ENCODE data around the gene BTN1A1.

The BTN1A1 gene

DNA sequence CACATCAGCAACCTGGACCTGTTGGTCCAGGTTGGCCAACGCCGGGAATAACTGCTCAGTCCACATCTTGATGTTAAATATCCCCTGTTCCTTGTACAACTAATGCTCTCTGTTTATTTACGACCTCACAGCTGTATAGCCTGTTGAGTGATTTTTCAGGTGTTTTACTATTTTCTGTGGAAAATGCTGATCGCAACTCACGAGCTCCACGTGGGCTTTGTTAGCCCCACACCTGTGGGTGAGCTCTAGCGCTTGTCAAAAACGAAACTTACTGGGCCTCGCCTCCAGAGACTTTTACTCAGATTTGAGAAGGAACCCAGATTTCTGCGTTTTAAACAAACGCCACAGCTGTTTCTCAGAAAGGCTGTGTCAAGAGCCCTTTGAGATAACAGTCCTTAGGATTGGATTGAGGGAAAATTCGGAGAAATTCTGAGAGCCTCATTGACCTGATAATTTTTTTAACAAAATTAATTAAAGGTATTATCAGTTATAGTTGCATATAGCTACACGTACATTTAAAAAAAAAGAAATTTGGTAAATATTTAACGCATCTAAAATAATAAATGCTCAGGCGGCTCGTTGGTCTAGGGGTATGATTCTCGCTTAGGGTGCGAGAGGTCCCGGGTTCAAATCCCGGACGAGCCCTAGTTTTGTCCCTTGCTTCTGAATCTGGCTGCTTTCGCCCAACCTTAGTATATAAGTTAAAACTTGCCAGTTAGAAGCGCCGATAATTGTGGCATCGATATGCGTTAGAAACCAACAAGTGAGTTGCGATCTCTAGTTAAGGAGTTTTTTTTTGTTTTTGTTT lies 54.8 kb downstream of the BTN1A1 start:
- Histone ChIP-seq H3K27ac (ENCODE audit: low read depth, low read length) (no peak overlapping the region), H3K4me3 (ENCODE audit: low read length) (peak overlapping the region; percentile 81)

DNA sequence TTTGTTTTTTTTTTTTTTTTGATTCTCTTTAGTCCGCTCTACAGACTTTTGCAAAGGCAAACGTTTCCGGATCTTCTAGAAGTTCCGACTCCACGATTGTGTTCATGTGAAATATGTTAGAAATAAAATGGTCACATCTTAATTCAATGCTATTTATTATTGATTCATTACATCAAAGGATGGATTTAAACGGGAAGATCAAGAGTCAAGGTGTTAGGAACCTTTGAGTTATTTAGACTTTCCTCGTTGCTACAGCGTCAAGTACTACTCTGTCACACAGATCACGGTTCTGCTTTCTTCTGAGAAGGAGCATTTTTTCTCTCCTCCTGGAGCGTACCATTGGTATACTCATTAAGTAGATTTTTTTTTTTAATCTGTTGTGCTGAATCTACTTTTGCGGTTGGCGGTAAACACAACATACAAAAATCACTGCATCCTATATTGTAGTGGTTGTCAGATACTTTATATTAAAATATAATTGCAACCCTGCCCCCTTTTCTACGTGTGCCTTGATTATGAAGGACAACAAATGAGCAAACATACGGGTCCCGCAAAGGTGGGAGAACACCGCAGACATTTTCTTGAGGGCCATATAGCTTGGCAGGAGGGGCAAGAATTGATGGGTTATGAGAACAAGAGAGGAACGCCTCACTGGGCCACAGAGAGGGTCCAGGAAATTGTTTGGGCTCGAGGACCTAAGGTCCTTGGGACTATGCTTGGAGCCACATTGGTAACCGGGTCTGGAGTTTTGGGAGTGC lies 55.6 kb downstream of the BTN1A1 start:
- Histone ChIP-seq H3K4me1 (ENCODE audit: insufficient read depth, low read length) (peaks cover 7% of the 10 kb centered on the region; the same call in 1 of the 2 replicates), H3K27ac (ENCODE audit: low read depth, low read length) (no peak overlapping the region), H3K27me3 (ENCODE audit: insufficient read depth, low read length) (no peaks in the 10 kb centered on the region), H3K9me3 (ENCODE audit: insufficient read depth, low read depth, low read length) (no peaks in the 10 kb centered on the region), H3K9ac (ENCODE audit: low read depth, low read length) (peak overlapping the region; percentile 27; the same call in 1 of the 2 replicates), H3K36me3 (ENCODE audit: insufficient read depth, low read length) (no peaks in the 10 kb centered on the region), H3K4me3 (ENCODE audit: low read length) (peak overlapping the region; percentile 81)
- WGBS = under 1% methylated on average over 11 of the region's 19 CpGs

More for the DNA sequence above, 54.8 kb downstream of the BTN1A1 start:
- no peaks in the 10 kb centered on the region for H3K27me3 ChIP-seq (ENCODE audit: insufficient read depth, low read length)
- under 1% methylated on average over 25 of the region's 27 CpGs for WGBS
- peaks cover 7% of the 10 kb centered on the region; the same call in 1 of the 2 replicates for H3K4me1 ChIP-seq (ENCODE audit: insufficient read depth, low read length)
- H3K9ac ChIP-seq (ENCODE audit: low read depth, low read length) = peak overlapping the region; percentile 27; the same call in 1 of the 2 replicates
- no peaks in the 10 kb centered on the region for H3K36me3 ChIP-seq (ENCODE audit: insufficient read depth, low read length)
- no peaks in the 10 kb centered on the region for H3K9me3 ChIP-seq (ENCODE audit: insufficient read depth, low read depth, low read length)

DNA sequence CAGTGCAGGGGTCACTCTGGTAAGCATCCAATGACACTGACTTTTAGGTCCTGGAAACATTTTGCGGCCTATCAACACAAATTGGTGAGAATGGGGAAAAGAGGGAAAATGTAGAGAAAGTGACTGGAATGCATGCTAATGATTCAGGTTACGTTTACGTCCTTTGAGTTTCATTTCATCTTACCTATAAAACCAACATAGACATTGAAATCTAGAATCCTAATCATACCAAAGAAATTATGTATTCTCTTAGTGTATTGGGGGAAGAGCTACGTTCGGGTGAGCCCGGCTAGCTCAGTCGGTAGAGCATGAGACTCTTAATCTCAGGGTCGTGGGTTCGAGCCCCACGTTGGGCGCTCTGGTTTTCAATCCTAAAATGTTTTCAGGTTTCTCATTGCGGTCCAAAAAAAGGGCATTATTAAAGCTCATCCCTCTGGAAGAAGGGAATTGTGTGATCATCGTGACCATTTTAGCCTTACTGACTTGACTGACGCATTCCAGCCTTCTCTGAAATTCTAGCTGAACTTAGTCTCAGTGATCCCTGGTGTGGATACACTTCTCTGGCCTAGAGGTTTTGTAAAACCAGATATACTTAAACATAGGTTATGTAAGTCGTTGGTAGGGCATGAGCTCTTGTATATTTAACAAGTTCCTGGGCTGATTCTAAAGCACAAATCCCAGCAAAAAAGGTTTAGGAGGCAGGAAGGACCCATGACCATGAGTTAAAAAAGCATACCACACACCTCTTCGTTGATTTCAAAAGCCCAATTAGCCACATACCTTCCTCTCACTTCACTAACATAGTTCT lies 56.4 kb downstream of the BTN1A1 start:
- peaks cover 7% of the 10 kb centered on the region; the same call in 1 of the 2 replicates for H3K4me1 ChIP-seq (ENCODE audit: insufficient read depth, low read length)
- H3K9ac ChIP-seq (ENCODE audit: low read depth, low read length) = no peak overlapping the region
- no peaks in the 10 kb centered on the region for H3K9me3 ChIP-seq (ENCODE audit: insufficient read depth, low read depth, low read length)
- H3K36me3 ChIP-seq (ENCODE audit: insufficient read depth, low read length) = no peaks in the 10 kb centered on the region
- H3K27me3 ChIP-seq (ENCODE audit: insufficient read depth, low read length) = no peaks in the 10 kb centered on the region
- H3K27ac ChIP-seq (ENCODE audit: low read depth, low read length) = no peak overlapping the region
- peak overlapping the region; percentile 81 for H3K4me3 ChIP-seq (ENCODE audit: low read length)
- 6% methylated on average over 14 of the region's 16 CpGs for WGBS

Data from HUES64 (cell line).